ENCODE data around the gene CAPNS2.

Gene CAPNS2

DNA sequence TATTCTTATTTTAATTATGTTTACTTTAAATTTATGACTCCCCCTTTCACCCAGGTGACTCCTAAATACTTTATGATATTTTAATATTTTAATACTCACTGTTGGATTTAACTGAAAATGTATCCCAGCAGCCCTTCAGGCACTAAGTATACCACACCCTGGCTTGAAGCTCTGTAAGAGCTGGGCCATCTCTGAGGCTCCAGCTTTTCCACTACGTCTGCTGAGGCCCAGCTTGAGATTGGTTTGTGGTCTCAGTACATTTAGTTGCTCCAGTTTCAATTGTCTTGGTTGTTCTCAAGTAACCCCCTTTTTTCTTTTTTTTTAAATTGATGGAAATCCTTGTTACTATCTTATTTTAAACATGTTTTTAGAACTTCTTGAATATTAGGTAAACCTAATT is 27.0 kb upstream of the CAPNS2 start:
- Histone ChIP-seq H3K4me2 (ENCODE audit: low read length) (no peak overlapping the region), H3F3A (ENCODE audit: insufficient read depth, low read length) (no peaks in the 10 kb centered on the region), H3K9me3 (ENCODE audit: low read length) (no peaks in the 10 kb centered on the region), H4K20me1 (ENCODE audit: insufficient read depth, low read length) (no peaks in the 10 kb centered on the region), H3K4me3 (ENCODE audit: low read depth, low read length, poor library complexity, severe bottlenecking) (no peak overlapping the region), H3K27me3 (ENCODE audit: insufficient read depth, low read length) (no peaks in the 10 kb centered on the region), H3K4me1 (ENCODE audit: insufficient read depth, low read length, severe bottlenecking) (no peaks in the 10 kb centered on the region), H3K9me2 (ENCODE audit: low read depth, low read length) (no peaks in the 10 kb centered on the region), H3K9ac (ENCODE audit: low read length) (no peak overlapping the region), H3K79me2 (ENCODE audit: insufficient read depth, low read length) (no peaks in the 10 kb centered on the region), H2AFZ (ENCODE audit: low read length) (no peak overlapping the region), H3K27ac (ENCODE audit: low read depth, low read length, poor library complexity, severe bottlenecking) (no peak overlapping the region), H3K36me3 (ENCODE audit: insufficient read depth, low read length) (no peaks in the 10 kb centered on the region)
- TF ChIP-seq, protein P1, sequence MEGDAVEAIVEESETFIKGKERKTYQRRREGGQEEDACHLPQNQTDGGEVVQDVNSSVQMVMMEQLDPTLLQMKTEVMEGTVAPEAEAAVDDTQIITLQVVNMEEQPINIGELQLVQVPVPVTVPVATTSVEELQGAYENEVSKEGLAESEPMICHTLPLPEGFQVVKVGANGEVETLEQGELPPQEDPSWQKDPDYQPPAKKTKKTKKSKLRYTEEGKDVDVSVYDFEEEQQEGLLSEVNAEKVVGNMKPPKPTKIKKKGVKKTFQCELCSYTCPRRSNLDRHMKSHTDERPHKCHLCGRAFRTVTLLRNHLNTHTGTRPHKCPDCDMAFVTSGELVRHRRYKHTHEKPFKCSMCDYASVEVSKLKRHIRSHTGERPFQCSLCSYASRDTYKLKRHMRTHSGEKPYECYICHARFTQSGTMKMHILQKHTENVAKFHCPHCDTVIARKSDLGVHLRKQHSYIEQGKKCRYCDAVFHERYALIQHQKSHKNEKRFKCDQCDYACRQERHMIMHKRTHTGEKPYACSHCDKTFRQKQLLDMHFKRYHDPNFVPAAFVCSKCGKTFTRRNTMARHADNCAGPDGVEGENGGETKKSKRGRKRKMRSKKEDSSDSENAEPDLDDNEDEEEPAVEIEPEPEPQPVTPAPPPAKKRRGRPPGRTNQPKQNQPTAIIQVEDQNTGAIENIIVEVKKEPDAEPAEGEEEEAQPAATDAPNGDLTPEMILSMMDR (IDR thresholded peaks at IDR 0.05; ENCODE audit: low read length) = no peak
- no peak for TF ChIP-seq EZH2 (IDR thresholded peaks at IDR 0.05; ENCODE audit: borderline replicate concordance, low read length)

DNA sequence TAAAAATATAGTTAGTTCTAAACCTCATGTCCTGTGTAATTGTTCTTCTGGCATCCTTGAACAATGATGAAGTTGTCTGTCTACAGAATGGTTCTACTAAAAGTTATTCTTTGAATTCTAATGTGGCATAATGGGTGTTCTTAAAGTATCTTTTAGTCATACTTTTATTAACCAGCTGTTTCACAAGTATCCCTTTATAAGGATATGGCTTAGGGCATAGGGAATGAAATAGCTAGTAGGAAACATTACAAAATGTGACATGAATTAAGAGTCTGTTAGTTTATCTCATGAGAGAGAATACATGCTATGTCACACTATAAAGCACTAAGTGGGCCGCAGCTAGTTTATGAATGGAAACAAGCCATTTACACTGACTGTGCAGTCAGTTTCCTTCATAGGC is 26.3 kb upstream of the CAPNS2 start:
- no peak for TF ChIP-seq EZH2 (IDR thresholded peaks at IDR 0.05; ENCODE audit: borderline replicate concordance, low read length)
- TF ChIP-seq, protein P1 (IDR thresholded peaks at IDR 0.05; ENCODE audit: low read length) = no peak
- H3K9ac ChIP-seq (ENCODE audit: low read length) = no peak overlapping the region
- H3K4me2 ChIP-seq (ENCODE audit: low read length) = no peak overlapping the region
- H3K4me1 ChIP-seq (ENCODE audit: insufficient read depth, low read length, severe bottlenecking) = no peaks in the 10 kb centered on the region
- H3K36me3 ChIP-seq (ENCODE audit: insufficient read depth, low read length) = no peaks in the 10 kb centered on the region
- H4K20me1 ChIP-seq (ENCODE audit: insufficient read depth, low read length) = no peaks in the 10 kb centered on the region
- H3K9me3 ChIP-seq (ENCODE audit: low read length) = no peaks in the 10 kb centered on the region
- no peak overlapping the region for H2AFZ ChIP-seq (ENCODE audit: low read length)
- no peaks in the 10 kb centered on the region for H3K9me2 ChIP-seq (ENCODE audit: low read depth, low read length)
- no peaks in the 10 kb centered on the region for H3F3A ChIP-seq (ENCODE audit: insufficient read depth, low read length)
- H3K4me3 ChIP-seq (ENCODE audit: low read depth, low read length, poor library complexity, severe bottlenecking) = no peak overlapping the region
- H3K79me2 ChIP-seq (ENCODE audit: insufficient read depth, low read length) = no peaks in the 10 kb centered on the region
- no peak overlapping the region for H3K27ac ChIP-seq (ENCODE audit: low read depth, low read length, poor library complexity, severe bottlenecking)
- H3K27me3 ChIP-seq (ENCODE audit: insufficient read depth, low read length) = no peaks in the 10 kb centered on the region

DNA sequence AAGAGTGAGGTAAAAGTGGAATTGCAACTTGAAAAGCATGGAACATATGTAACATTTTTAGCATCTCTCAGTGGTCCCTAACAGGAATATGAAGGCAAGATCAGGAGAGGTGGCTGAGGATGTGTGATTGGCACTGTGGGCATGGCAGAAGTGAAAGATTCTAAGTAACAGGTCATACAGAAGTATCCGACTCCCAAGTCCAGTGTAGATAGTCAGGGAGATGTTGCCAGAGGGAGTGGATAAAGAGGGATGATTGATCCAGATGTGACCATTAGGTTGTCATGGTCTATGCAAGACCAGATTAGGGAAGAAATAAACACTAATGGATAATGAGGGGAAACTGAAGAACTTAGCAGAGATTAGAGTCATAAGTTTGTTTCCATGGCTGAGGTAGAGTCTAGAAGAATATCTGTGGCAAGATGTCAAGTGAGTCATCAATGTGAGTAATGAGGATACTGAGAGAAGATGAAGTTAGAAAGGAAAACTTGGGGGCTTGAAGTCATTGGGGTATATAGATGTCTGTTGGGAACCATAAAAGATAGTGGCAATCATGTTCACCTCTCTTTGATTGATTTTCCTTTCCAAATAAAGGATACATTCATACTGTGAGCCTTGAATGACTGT is 23.9 kb upstream of the CAPNS2 start:
- H3K4me1 ChIP-seq (ENCODE audit: insufficient read depth, low read length, severe bottlenecking) = no peaks in the 10 kb centered on the region
- H4K20me1 ChIP-seq (ENCODE audit: insufficient read depth, low read length) = no peaks in the 10 kb centered on the region
- TF ChIP-seq, protein P1 (IDR thresholded peaks at IDR 0.05; ENCODE audit: low read length) = no peak
- H3K9ac ChIP-seq (ENCODE audit: low read length) = no peak overlapping the region
- H3K4me3 ChIP-seq (ENCODE audit: low read depth, low read length, poor library complexity, severe bottlenecking) = no peak overlapping the region
- H2AFZ ChIP-seq (ENCODE audit: low read length) = no peak overlapping the region
- no peaks in the 10 kb centered on the region for H3F3A ChIP-seq (ENCODE audit: insufficient read depth, low read length)
- no peaks in the 10 kb centered on the region for H3K27me3 ChIP-seq (ENCODE audit: insufficient read depth, low read length)
- H3K9me3 ChIP-seq (ENCODE audit: low read length) = no peaks in the 10 kb centered on the region
- H3K79me2 ChIP-seq (ENCODE audit: insufficient read depth, low read length) = no peaks in the 10 kb centered on the region
- no peaks in the 10 kb centered on the region for H3K36me3 ChIP-seq (ENCODE audit: insufficient read depth, low read length)
- H3K4me2 ChIP-seq (ENCODE audit: low read length) = no peak overlapping the region
- H3K27ac ChIP-seq (ENCODE audit: low read depth, low read length, poor library complexity, severe bottlenecking) = no peak overlapping the region
- H3K9me2 ChIP-seq (ENCODE audit: low read depth, low read length) = no peaks in the 10 kb centered on the region
